ENCODE results near the gene GEMIN7.

GEMIN7 gene

DNA sequence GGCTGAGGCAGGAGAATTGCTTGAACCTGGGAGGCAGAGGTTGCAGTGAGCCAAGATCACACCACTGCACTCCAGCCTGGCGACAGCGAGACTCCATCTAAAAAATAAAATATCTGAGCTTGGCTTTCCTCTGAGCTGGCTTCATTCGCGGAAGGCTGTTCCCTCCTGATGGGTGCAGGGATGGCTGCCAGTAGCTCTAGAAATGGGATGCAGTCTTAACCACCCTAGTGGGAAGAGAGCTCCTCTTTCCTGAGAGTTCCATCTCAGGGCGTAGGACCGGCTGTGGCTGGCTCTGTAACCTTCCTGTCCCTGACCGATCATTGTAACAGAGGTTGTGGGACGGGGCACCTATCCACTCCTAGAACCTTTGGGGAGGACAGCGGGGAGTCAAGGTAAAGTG is 46.3 kb downstream of the GEMIN7 start:
- in situ Hi-C loops (cut with MboI; ENCODE audit: low sequenced_read_pairs), result no loop called here

DNA sequence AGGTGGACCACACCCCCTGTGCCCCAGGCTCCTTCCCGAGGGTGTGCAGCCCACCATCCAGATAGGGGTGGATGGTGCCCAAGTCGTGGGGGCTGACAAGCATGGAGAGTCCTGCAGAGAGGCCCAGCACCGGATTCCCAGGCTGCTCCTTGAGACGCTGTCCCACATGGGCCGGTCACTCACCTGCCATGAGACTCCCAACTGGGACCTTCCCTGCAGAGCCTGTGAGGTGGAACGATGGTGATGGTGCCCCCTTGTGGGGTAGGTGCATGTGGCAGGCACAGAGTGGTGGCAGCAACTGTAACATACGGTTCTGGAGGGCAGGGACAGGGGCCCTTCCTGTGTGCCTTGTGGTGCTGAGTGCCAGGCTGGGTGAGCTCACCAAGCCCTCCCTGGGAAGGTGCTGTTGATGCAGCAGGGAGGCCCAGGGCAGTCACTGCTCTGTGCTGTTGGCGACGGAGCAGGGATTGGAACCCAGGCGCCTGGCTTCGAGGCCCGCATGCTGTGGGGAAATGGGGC is 47.0 kb downstream of the GEMIN7 start:
- in situ Hi-C loops (cut with MboI; ENCODE audit: low sequenced_read_pairs), result no loop called here

DNA sequence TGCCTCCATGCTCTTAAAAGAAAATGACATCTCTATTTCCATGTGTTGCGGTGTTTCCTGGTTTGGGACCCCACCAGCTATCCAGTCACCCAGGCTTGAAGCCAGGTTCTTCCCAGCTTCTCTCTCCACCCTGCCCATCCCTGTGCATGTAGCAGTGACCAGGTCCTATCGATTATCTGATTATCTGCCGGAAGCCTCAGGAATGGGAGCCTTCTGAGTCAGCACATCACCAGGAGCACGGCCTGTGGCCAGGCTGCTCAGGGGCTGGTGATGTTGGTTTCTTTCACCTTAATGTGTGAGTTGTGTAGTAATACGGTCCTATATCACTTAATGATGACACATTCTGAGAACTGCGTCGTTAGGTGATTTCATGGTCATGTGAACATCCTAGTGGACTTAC is 47.6 kb downstream of the GEMIN7 start:
- in situ Hi-C loops (cut with MboI; ENCODE audit: low sequenced_read_pairs), result no loop called here

DNA sequence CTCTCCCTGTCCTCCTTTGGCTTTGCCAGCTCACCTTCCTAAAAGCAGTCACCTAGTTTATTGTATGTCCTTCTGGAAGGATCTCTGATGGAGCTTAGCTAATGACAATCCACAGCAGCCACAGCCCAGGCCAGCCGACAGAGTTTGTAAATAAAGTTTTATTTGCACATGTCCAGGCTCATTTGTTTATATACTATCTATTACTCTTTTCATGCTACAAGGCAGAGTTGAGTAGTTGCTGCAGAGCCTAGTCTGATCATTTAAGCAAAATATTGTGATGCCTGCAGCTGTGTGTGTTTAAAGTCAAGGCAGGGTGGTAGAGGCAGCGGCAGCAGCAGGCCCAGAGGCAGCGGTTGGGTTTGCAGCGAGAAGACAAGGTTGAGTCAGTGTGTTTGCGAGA is 49.1 kb downstream of the GEMIN7 start:
- in situ Hi-C loops (cut with MboI; ENCODE audit: low sequenced_read_pairs), result no loop called here

DNA sequence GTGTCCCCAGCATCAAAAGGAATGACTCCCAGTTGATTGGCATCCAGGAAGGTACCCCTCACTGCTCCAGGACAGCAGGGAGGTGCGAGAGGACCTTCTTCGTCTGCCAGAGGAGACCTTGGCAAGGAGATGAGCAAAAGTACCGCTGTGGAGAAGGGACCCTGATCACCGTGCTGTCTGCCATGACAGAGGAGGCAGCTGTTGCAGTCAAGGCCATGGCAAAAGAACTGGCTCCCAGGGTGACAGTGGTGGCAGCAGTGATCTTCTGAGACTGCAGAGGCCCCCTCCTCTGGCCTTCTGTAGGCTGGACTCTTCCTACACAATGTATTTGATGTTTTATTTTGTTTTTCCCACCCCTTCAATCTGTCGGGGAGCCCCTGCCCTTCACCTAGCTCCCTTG is 49.7 kb downstream of the GEMIN7 start:
- in situ Hi-C loops (cut with MboI; ENCODE audit: low sequenced_read_pairs), result no loop called here

DNA sequence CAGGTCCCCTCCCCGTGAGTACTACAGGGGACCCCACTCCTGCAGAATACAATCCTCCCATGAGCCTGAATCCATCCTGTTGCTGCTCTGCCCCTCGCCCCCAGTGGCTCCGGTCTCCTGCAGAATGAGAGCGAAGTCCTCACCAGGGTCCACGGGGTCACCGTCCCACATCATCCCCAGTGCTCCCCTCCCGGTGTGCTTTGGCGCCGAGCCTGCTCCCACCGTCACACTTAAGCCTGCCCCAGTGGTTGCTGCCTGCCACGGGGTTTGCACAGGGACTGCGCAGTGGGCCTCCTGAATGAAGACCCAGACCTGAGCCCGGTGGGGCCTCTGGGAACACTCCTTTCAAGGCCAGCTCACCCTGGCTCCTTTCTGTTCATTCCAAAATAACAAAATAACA is 51.2 kb downstream of the GEMIN7 start:
- in situ Hi-C loops (cut with MboI; ENCODE audit: low sequenced_read_pairs), result no loop called here

DNA sequence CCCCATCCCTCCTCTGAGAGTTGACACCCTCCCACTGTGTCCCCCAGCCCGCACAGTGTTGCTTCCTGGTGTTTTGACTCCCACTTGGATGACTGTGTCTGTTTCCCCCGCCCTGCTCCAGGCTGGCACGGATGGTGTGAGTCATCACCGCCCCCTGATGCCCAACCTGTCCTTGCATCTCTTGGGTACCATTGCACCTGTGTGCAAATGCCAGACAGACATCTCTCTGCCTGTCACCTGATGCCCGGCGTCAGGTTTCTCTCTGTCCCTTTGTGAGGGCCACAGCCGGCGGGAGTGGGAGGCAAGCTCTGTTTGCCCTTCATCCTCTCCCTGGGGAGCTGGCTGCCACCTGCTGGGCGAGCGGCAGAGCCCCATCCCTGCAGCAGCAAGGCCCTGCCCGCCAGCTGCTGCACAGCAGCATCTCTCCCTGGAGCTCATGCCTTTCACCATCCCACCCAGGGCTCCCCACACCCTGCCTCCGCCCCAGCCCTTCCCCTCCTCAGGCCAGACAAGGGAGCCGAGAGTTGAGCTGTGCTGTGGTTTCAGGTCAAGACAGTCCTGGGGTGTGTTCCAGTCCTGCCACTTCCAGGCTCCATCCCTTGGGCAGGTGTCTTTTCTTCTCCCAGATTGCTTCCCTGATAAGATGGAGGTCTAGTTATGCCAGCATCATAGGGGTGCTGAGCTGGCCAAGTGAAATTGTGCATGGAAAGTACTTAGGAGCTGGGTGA is 52.0 kb downstream of the GEMIN7 start:
- in situ Hi-C loops (cut with MboI; ENCODE audit: low sequenced_read_pairs), result no loop called here

DNA sequence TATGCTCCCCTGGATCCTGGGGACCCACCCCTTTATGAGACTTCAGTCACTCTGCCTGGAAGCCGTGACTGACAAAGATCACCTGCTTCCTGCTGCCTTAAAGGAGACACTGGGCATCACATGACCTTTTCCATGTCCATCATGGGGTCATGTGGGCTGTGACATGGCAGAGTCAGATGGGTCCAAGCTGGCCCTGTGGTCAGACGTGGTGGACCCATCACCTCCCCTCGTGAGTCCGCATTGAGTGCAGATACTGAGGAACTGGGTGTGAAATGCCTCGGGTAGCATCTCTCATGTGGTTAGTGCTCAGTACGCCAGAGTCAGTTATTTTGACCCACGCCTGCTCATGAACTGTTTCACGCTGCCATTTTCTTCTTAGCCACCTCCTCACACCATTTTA is 54.6 kb downstream of the GEMIN7 start:
- in situ Hi-C loops (cut with MboI; ENCODE audit: low sequenced_read_pairs), result no loop called here

DNA sequence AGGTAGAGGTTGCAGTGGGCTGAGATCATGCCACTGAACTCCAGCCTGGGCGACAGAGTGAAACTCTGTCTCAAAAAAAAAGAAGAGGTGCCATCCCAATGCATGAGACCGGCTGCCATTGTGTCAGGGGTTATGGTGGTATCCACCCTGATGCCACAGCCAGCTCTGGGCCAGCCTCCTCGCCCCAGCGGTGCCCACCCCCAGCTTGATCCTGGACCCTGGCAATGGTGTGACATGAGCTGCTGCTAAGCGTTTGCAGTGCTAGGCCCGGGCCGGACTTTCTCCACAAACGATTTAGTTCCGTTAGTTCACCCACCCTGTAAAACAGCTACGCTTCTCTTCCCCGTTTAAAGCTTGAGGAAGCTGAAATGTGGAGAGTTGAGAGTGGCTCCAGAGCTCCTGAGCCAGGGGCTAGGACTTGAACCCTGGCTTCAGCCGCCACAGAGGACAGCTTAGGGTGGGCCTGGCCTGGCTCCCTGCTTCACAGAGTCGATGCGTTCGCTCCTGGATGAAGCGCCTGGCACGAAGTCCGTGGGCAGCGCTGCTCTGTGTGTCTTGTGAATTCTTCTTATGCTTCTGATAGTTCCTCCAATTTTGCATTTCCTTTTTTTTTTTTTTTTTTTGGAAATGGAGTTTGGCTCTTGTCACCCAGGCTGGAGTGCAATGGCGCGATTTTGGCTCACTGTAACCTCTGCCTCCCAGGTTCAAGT is 56.3 kb downstream of the GEMIN7 start:
- in situ Hi-C loops (cut with MboI; ENCODE audit: low sequenced_read_pairs), result no loop called here

DNA sequence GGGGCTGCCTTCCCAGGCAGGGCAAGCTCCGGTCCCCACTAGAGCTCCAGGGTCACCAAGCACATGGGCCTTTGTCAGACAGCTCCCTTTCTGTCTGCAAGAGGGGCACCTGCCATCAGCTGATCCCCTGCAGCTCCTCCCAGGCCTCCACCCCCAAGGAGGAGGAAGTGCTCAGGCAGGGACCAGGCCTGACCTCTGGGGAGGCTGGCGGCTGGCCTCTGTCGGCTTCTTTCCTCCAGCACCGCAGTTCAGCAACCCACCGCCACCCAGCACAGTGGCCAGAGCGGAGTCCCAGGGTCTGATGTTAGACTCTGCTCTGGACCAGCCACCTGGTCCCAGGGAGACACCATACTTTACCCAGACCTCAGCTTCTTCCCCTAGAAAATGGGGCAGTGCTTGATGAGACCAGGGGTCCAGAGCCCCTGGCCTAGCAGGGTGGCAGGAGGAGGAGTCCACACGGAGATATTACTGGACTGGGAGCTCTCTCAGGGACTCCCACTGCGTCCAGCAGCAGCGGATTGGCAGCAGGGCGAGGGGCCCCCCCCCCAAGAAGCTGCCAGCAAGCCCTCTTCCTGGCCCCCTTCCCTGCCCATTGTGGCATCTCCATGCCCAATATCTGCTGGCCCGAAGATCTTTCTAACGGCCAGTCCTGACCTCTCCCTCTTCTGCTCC is 57.6 kb downstream of the GEMIN7 start:
- in situ Hi-C loops (cut with MboI; ENCODE audit: low sequenced_read_pairs), result no loop called here

DNA sequence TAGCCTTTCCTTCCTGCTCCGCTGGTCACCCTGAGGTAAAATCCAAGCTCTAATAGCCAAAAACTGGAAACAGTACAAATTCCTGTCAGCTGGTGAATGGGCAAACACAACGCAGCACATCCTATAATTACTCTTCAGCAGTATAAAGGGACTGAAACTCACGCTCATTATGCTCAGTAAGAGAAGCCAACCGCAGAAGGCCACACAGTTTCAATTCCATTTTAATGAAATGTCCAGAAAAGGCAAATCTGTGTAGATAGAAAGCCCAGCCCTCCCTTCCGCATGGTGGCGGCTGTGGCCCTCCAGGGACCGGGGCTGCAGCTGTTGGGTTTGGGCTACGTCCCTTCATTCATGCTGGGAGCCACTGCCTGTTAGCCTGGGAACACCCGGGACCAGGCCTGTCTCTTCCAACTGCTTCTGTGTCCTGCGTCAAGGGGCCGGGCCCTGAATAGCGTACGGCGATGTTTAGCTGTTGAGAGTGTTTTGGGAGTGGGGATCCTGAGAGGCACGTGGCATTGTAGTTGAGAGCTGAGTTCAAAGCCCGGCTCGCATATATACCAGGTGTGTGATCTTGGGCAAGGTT is 58.2 kb downstream of the GEMIN7 start:
- in situ Hi-C loops (cut with MboI; ENCODE audit: low sequenced_read_pairs), result no loop called here

DNA sequence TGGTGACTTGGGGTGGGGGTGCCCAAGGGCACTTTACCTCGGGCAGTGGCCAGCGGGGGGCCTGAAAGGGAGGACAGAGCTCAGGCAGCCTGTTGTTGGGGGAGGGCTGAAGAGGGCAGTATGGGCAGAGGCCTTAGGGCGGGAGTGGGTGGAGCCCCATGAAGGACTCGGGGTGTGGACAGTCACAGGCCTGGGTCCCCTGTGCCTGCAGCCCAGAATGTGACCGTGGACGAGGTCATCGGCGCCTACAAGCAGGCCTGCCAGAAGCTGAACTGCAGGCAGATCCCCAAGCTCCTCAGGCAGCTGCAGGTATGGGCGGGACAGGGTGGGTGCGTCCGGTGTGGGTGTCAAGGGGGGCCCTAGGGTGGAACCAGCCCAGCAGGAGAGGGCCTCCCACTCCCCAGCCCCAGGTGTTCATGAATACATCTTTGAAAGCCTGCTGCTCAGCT is 59.3 kb downstream of the GEMIN7 start:
- in situ Hi-C loops (cut with MboI; ENCODE audit: low sequenced_read_pairs), result no loop called here

DNA sequence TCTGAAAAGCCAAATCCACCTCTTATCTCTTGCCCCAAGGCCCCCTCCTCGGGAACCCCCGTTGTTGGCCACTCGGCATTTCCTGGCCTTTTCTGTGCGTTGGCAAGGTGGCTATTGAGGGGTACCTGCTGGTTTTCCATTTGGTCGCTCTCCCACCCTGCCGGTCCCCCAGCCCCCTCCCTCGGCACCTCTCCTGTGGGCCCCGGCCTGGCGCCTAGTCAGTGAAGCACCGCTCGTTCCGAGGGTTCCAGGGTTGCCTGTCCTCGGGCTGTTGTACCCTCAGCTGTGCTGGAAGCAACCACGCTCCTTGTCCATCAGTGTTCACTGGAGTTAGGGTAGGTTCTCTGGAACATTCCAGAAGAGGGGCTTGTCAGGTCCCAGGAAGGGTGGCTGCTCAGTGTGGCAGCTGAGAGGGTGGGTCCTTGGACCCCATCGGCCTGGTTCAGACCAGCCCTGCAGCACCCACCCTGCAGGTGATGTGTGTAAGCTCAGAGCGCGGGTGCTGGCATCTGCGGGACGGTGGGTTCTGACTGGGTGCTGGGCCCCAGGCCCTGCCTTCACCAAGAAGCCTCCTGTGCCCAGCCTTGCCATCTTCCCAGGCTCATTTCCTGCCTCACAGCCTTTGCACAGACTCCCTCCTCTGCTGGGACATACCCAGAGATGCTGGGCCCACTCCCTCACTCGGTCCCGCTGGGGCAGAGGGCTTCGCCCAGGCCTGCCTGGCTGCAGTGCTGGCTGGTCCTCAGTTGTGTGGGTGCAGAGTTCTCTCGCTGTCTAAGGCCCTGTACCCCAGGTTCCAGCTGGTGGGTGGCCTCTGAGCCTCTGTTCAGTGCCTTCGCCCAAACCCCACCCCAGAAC is 60.5 kb downstream of the GEMIN7 start:
- in situ Hi-C loops (cut with MboI; ENCODE audit: low sequenced_read_pairs), result no loop called here

DNA sequence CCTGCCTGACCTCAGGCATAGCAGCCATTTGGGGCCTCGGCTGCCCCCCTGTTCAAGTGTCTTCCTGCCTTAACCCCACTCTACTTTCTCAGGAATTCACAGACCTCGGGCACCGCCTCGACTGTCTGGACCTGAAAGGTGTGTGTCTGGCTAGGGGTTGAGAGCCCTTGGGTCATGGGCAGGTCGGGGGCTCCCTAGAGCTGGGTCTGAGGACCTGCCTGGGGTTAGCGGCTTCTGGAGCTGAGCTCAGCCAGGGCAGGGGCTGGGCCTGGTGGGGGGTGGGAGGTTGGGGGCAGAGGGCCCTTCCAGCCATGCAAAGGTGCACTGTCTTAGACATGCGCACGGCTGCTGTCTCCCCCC is 61.1 kb downstream of the GEMIN7 start:
- in situ Hi-C loops (cut with MboI; ENCODE audit: low sequenced_read_pairs), result no loop called here

DNA sequence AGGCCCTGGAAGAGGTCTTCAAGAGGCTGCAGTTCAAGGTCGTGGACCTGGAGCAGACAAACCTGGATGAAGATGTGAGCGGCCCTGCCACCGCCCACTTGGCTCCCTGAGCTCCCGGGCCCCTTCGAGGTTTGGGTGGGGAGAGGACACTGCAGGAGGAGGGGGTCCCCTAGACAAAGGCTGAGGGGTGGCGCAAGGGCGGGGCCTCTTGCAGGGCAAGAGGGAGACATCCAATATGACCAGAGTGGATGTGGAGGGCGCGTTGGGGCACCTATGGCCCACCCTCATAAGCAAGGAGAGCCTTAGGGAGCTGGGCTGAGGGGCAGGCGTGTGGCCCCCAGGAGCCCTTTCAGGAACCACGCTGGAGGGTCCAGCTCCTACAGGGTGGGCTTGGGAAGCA is 61.5 kb downstream of the GEMIN7 start:
- in situ Hi-C loops (cut with MboI; ENCODE audit: low sequenced_read_pairs), result no loop called here
